ENCODE measurements around the gene SLC22A14.

SLC22A14 gene

DNA sequence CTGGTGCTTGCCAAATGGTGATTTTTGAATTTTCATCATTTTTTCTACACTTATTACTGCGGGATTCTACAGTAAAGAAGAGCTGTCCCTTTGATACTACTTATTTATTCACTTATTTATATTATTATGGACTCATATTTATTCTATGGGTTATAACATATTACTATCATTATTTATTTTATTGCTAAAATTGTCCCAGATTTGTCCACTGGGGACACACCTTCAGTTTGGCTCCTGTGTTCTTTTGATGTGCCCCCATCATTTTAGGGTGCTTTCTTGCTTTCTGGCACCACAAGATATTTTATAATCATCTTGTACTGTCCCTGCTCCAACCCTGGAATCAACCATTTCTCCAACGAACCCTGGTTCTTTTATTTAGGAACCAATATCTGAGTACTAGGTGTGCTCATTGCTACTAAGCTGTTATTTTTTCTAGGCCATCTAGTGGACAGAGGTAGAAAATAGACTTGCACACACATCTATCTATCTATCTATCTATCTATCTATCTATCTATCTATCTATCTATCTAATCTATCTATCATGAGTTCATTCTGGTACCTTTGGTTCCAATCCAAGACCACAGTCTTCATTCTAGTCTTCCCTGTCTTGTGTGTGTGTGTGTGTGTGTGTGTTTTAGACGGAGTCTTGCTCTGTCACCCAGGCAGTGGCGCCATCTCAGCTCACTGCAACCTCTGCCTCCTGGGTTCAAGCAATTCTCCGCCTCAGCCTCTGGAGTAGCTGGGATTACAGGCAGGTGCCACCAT lies 16.0 kb downstream of the SLC22A14 start:
- no peak overlapping the region for H3K4me3 ChIP-seq (ENCODE audit: low read depth, low read length)
- peak; percentile 30; the same call in 1 of the 2 replicates for TF ChIP-seq CTCF (IDR thresholded peaks at IDR 0.05; ENCODE audit: borderline replicate concordance, insufficient read depth, low read depth, low read length)

- TF ChIP-seq CTCF (IDR thresholded peaks at IDR 0.05; ENCODE audit: borderline replicate concordance, insufficient read depth, low read depth, low read length), result no peak
- no peak overlapping the region for H3K4me3 ChIP-seq (ENCODE audit: low read depth, low read length)
These were observed 24.8 kb downstream of the SLC22A14 start for GRCh38 chr3:38306941-38307340.

DNA sequence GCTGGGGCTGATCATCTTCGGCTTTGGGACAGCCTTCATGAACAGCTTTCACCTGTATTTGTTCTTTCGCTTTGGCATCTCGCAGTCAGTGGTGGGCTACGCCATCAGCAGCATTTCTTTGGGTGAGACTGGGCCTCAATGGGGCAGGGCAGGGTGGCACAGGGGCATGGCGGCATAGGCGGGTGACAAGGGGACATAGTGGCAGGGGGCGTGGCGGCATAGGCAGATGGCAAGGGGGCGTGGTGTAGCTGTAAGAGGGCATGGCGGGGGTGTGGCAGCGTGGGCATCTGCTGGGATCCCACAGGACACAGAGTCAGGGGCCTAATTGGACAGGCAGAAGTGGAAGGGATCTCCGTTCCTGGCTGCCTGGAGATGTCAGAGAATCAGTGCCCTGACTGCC lies 25.5 kb downstream of the SLC22A14 start:
- H3K4me3 ChIP-seq (ENCODE audit: low read depth, low read length), result no peak overlapping the region
- no peak for TF ChIP-seq CTCF (IDR thresholded peaks at IDR 0.05; ENCODE audit: borderline replicate concordance, insufficient read depth, low read depth, low read length)

GRCh38 chr3:38308456-38308855 lies 26.4 kb downstream of the SLC22A14 start:
- H3K4me3 ChIP-seq (ENCODE audit: low read depth, low read length), result no peak overlapping the region
- no peak for TF ChIP-seq CTCF (IDR thresholded peaks at IDR 0.05; ENCODE audit: borderline replicate concordance, insufficient read depth, low read depth, low read length)

DNA sequence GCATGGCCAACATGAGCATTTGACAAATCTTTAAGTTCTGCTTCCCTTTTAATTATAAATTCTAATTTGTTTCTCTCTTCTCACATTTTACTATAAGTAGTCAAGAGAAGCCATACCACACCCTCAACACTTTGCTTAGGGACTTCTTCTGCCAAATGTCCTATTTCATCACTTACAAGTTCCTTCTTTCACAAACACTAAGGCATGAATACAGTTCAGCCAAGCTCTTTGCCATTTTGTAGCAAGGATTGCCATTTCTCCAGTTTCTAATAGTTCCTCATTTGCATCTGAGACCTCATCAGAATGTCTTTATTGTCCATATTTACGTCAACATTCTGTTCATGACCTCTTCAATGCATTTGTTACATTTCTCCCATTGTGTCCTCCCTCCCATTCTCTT lies 29.4 kb downstream of the SLC22A14 start:
- no peak for TF ChIP-seq CTCF (IDR thresholded peaks at IDR 0.05; ENCODE audit: borderline replicate concordance, insufficient read depth, low read depth, low read length)
- H3K4me3 ChIP-seq (ENCODE audit: low read depth, low read length), result no peak overlapping the region

- no peak overlapping the region for H3K4me3 ChIP-seq (ENCODE audit: low read depth, low read length)
- TF ChIP-seq CTCF (IDR thresholded peaks at IDR 0.05; ENCODE audit: borderline replicate concordance, insufficient read depth, low read depth, low read length), result no peak
These were observed 29.8 kb downstream of the SLC22A14 start for GRCh38 chr3:38311941-38312340.

- no peak for TF ChIP-seq CTCF (IDR thresholded peaks at IDR 0.05; ENCODE audit: borderline replicate concordance, insufficient read depth, low read depth, low read length)
- H3K4me3 ChIP-seq (ENCODE audit: low read depth, low read length), result no peak overlapping the region
These were observed 30.3 kb downstream of the SLC22A14 start for GRCh38 chr3:38312356-38312755.
